NOMO-1 treated with dmso at 0.1 percent for 144 hours (cell line): ENCODE data around the gene TMEM144.
"Not testable (repeated sequence)": the region's sequence is repeated elsewhere in the genome, so short reads cannot be mapped to it uniquely, and the experiment has no call there.

ENCODE experiments used
- DNase-seq: peaks from one replicate; lab custom pipeline; 2025; ENCODE audit not compliant: unreplicated experiment; lab: John Stamatoyannopoulos, UW

Gene TMEM144

DNA sequence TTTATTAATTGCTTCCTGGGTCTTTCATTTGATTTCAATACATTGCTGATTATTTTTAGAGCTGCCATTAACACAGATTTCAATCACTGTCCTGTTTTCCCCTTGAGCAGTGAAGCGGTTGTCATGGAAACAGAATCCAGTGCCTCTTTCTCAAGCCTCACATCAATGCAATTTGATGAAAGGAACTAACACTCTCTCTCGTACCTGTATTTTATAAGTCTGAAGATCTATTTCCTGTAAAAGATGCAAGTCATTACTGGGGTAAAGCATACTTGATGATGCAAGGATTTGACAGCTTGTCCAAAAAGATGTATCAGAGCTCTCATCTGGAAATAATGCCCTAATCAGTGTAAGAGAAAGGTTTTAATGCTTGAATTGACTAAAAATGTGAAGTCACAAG lies 19.6 kb upstream of the TMEM144 start:
- DNase-seq, result no peak

DNA sequence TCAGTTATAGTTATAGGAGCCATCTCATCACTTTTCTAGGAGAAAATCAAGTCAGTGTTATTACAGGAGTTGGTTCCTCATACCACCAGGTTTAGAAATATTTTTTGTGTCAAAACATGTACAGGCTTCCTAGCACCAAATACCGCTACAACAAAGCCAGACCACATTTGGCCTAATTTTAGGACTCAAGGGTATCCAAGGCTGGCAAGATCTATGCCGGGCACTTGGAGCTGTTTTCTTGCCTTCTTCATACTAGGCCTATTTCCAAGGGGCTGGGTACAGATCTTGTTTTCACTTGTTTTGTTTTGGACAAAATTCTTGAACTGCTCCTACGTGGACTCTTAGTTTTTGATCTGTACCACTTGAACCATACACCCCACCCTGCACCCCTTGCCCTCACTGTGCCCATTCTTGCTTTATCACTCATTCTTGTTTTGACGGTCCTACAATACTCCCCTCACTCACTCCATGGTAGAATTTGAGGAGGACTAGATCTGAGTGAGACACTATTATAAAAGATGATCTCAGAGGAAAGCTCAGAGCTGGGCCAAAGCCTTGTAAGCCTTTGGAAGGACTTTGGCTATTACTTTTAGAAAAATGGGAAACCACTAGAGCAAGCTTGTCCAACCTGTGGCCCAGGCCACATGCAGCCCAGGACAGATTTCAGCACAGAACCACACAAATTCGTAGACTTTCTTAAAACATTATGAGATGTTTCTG lies 17.7 kb upstream of the TMEM144 start:
- no peak for DNase-seq

DNA sequence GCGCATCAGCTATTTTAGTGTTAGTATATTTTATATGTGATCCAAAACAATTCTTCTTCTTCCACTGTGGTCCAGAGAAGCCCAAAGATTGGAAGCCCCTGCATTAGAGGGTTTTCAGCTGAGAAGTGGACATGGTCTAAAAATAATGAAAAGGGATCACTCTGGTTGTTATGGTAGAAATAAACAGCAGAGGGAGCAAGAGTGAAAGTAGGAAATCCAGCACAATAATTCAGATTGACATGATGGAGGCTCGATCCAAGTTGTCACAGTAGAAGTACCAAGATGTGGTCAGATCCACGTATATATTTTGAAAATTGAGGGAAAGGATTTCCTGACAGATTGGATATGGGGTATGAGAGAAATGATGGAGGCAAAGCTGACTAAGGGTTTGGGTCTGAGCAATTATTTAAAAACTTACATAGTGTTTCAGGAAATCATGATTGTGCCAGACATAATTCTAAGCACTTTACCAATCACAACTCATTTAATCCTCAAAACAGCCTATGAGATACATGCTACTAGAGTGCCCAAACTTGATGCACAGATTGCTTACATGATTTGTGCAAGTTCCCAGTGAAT lies 17.0 kb upstream of the TMEM144 start:
- no peak for DNase-seq

DNA sequence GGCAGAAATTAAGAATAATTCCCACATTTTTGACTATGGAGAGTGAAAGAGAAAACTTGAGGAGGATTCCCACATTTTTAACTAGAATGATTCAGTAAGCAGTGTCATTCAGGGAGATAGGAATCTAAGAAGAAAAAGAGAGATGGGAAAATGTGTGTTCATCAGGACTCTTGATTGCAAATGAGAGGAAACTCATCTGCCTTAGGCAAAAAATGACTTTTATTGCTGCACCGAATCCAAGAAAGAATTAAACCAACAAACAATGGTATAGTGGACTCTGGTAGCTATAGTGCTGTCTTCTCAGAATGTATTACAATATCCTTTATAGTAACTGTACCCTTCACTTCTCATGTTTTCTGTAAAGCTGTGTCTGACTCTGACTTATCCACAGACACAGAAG lies 15.0 kb upstream of the TMEM144 start:
- no peak for DNase-seq

DNA sequence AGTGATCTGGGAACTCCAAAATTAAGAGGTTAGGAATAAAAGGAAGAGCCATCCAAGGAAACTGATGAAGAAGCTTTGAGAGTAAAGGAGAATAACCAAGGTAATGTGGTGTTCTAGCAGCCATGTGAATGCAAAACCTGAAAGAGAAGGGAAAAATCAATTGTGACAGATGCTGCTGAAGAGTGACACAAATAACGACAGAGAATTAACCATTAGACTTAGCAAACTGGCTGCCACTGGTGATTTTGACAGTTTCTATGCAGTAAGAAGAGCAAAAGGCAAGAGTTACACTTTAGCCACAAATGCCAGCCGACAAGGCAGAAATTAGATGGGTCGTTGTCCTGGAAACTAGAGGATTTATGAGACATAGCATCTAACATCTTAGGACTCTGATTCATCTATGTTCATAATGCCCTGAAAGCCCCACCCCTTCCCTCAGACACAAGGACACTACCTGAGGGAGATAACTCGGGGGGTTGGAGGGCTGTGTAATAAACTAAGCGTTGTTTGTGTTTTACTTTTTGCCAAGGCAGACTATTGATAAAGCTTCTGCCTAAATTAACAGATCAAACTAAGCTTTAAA lies 13.0 kb upstream of the TMEM144 start:
- DNase-seq, result no peak

DNA sequence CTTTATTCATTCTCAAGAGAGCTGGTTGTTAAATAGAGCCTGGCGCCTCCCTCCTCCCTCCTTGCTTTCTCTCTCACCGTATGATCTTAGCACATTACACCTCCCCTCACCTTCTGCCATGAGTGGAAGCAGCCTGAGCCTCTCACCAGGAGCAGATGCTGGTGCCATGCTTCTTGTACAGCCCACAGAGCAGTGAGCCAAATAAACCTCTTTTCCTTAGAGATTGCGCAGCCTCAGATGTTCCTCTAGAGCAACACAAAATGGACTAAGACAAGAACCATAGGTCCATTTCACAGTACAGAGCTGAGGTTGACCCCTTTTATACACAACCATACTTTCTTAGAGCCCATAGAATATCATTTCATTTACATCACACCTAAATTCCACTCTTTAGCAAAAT lies 10.1 kb upstream of the TMEM144 start:
- no peak for DNase-seq

DNA sequence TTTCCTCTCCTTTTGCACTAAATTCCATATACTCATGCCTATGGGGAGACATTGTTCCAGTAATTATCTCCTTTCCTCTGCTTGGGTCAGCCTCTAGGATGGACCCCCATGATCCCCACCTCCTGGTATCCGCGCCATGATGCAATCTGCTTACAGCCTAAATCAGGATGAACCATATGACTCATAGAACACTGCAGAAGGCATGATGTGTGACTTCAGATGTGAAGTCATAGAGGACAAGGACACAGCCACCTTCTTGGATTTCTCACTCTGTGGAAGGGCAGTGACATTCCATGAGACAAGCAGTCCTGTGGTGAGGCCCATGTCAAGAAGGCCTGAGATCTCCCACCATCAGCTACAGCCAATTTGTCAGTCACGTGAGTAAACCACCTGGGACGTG lies 9.0 kb upstream of the TMEM144 start:
- no peak for DNase-seq

DNA sequence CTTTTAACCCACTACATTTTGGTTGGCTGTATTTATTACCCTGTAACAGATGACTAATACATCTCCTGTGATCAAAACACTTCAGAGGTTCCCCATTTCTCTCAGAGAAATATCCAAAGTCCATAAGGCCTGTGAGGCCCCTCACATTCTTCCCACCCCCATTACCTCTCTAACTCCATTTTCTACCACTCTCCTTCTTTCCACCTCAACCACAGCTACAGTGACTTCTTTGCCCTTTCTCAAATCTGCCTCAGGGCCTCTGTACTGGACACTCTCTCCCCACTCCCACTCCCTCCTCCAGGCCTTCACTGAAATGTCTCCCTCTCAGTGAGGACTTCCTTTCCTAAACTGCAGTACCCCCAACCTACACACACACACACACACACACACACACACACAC lies 8.4 kb upstream of the TMEM144 start:
- no peak for DNase-seq

DNA sequence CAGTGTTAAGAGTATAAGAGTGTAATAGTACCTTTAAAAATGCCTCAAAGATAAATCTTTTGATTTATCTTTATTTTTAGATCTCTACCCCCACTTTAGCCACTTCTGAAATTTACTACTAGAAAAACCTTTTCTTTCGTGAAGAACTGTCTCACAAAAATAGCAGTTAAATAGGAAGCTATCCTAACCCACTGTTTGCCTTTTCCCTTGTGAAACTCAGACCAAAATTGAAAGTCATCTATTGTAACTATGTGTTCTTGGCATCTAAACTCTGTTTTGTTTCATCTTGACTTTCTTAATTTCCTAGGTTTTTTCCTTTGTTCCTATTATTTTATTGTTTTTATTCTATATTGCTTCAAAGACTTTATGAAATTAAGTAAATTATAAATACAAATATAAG lies 7.8 kb upstream of the TMEM144 start:
- DNase-seq, result no peak

DNA sequence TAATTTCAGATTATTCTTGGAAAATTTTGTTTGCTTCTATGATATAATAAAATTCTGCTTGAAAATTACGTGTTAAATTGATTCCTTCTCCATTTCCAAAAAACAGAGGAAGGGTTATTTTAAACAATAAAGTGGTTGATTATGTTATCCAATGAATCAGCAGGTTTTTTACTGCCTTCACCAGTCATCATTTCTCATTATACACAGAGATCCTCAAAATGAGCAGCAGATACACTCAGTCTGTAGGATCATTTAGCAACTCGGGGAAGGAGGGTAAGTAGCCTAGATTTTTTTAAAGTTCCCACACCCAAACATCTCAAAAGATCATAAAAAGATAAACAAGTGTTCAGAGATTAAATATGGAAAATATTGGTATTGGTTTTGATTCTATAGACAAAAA lies 6.8 kb upstream of the TMEM144 start:
- peak; percentile 22 for DNase-seq

DNA sequence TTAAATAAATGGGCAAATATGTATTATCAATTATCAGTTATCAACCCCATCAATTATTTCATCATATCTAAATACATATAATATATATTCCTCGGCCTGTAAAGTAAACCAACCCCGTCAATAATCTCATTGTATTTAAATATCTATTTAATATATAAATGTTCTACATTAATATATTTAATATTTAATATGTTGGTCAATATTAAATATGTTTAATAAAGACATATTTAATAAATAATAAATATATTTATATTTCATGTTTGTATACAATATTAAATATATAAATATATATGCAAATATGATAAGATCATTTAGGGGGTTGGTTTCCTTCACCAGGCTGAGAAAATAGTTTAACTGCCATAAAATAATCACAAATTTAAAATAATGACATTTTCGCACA lies 6.4 kb upstream of the TMEM144 start:
- DNase-seq, result no peak

DNA sequence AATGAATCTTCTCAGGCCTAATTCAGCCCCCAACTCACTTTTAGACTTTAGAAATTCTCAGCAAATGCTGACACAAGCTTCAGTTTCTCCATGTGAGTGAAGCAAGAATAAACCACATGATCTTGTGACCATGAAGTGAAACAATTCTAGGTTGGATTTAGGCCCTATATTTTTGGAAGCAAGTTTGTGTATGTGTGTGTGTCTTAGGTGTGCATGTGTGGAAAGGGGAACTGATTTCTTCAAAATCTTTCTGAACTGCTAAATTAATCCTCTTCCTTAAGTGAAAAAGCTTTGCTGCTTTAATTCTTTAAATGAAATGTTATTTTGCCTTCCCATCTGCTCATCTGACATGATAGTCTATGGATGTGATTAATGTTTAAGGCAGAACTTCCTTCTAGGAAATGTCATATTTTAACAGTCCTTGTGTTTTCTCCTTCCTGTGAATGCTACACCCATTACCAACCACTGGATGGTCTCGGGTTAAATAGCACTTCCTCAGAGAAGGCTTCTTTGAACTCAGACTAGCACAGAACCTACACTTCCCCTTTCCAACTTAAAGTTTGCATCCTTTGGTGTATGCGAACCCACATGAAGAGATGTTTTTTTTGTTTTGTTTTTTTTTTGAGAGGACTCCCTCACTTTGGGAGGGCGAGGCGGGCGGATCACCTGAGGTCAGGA lies 1.2 kb upstream of the TMEM144 start:
- peak; percentile 70 for DNase-seq

DNA sequence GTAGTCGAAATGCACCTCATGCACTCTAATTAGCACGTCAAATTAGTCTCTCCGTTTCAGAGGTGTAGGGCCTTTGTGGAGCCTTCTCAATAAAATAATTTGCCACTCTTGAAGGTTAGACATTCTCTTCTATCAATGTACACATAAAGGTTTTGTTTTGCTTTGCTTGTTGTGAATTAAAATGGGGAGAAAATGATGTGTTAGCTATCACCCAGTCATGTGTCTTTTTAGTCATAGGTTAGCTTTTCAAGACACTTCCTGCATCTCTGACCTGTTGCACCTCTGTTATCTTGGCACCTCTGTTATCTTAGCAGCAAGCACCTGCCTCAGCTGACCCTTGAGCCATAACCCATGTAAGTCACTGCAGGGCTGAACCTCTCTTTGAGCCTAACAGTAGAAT lies 936 bp downstream of the TMEM144 start:
- no peak for DNase-seq

DNA sequence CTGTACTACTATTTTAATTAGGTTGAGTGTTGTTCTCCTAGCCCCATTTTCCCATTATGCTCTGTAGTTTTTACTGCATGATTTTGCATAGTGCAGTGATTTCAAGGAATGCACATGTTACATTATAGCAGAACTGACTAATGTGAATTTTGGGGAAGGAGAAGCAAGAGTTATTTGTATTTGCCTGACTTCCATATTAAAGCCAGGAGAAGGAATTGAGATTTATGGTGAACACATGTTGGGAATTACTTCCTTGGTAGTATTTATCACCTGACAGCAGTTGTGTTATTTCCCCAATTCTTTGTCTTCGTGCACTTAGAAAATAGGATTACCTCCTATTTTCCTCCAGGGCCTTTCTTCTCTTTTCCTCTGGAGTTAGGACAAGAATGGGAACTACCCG lies 3.2 kb downstream of the TMEM144 start:
- no peak for DNase-seq

DNA sequence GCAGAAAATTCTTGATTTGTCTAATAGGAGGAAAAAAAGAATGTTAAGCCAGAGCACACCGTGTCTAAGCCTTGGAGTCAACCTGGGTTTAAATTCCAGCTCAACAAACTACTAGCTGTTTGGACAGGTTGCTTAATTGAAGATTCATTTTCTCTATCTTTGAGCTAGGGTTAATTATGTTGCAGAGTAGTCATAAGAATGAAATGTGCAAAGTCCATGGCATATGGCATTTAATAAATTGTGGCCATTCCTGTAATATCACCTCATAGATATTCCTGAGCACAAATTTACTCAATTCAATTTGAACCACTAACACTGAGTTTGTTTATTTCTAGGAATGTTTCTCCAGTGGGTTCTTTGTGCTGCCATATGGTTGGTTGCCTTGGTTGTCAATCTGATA lies 4.6 kb downstream of the TMEM144 start:
- no peak for DNase-seq

DNA sequence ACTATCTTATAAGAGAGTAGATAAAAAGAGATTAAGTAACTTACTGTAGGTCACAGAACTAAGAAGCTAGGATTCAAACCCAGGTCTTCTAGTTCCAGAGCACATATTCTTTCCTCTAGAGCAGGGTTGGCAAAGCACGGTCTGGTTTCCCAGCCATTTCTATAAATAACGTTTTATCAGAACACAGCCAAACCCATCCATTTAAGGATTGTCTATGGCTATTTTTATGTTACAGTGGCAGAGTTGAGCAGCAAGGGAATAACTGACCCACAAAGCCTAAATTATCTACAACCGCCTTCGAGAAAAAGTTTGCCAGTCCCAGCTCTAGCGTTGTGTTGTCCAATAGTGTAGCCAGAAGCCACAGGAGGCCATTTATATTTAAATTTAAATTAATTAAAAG lies 7.5 kb downstream of the TMEM144 start:
- DNase-seq, result no peak

DNA sequence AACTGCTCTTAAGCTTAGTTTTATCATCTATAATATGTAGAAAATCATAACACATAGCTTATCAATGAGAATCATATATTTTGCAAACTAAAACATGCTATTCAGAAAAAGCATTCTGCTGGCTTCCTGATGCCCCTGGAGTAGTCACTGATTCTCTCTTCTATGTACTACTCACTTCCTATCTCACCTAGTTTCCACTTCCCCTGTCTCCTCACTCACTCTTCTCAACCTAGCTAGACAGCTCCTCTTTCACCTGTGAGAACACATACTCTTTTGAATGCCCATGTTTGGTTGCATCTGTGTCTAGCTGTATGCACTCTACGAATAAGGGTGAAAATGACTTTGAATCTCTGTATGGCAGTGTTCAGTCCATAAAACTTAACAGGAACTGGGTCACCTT lies 9.3 kb downstream of the TMEM144 start:
- no peak for DNase-seq

DNA sequence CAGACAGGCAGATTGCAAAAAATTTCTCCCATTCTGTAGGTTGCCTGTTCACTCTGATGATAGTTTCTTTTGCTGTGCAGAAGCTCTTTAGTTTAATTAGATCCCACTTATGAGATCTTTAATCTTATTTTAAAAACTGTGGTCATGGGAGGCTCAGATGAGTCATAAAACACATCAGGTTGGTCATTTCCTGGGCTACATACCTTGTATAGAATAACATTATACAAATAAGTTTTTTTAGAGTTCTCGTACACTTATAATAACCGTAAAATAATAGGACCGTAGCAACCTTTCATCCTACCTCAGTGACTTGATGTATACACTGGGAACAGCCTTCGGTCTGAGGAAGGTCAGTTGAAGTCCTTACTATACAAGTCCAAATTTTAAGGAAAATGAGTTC lies 14.0 kb downstream of the TMEM144 start:
- not testable (repeated sequence) for DNase-seq

DNA sequence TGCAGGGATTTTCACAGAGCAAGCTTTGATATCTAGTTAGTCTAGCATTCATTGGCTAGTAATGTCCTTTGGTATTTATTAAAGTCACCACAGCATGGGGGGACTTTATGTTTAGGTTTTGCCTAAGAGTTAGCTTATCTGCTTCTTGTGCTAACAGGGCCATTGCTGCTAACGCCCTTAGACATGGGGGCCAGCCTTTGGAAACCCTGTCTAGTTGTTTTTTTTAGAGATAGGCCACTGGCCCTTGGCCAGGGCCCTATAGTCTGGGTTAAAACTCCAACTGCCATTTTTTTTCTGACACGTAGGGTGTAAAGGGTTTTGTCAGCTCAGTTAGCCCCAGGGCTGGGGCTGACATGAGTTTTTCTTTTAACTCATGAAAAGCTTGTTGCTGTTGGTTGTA lies 14.7 kb downstream of the TMEM144 start:
- DNase-seq, result not testable (repeated sequence)

DNA sequence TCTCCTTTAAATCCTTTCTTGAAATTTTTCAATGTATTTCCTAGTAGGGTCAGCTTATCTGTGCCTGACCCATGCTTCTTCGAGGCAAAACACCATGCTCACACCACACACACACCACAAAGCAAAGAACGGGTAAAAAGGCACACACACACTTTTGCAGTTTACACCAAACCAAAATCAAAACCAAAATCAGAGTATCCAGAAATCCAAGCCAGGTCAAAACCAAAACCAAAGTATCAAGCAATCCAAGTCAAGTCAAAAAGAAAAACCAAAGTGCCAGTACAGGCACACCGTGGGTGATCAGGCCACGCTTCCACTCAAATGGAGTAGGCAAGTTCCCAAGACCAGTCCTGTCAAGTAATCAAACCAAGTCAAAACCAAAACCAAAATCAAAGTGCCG lies 17.6 kb downstream of the TMEM144 start:
- not testable (repeated sequence) for DNase-seq

DNA sequence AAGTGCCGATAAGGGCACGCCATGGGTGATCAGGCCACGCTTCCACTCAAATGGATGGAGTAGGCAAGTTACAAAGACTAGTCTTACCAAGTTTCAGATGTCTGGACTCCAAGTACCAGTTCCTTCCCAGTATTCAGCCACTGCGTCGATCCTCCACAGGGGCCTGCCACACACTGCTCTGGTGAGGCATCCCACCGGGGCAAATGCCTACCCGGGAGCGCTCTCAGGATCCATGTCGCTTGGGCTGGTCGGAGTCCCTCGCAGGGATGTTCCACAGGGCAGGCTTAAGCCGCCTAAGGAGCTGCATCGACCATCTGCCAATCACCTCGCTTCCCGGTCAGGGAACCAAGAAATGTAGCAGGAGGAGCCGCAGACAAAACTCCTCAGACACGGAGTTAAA lies 18.1 kb downstream of the TMEM144 start:
- DNase-seq, result not testable (repeated sequence)

DNA sequence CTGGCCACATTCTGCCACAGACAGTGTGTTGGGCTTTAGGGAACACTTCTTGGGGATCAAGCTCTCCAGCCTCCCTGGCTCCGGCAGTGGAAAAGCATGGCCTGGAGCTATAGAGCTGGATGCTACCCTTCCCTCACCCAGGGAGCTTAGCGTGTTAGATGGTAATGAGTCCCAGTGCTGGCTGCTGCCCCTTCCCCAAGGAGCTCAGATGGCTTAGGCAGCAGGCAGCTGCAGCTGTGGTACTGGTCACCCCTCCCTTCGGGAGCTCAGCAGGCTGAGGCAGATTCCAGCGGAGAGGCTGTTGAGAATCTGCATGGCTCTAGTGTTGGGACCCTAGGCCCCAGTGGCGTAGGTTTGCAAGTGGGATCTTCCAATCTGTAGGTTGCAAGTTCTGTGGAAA lies 19.5 kb downstream of the TMEM144 start:
- no peak for DNase-seq
